Measurements from ENCODE around the gene MLH3. TPM values are rescaled to one million over a fixed set of nuclear protein-coding genes. Genes with fewer than 3 reads are reported as not detected.

MLH3 gene
- polyA plus RNA-seq, 1 donor from 2014 or later, result 17.3 TPM

DNA sequence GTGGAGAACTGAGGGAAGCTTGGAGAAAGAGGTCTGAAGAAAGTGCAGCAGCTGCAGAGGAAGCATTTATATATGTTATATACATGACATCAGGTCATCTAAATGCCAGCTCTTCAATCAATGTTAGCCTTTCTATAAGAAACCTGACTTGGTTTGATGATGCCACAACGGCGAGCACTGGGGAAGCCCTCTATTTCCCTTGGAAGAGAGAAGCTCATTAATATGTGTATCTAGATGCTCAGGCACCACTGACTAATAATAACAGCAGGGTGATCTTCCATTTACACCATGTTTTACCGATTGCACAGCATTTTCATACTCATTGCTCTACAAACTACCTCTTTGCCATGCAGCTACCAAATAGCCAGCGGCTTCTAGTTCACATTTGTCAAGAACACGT lies 11.7 kb upstream of the MLH3 start:
- H2AFZ ChIP-seq (ENCODE audit: low read depth, low read length), result peak overlapping the region; percentile 80
- peaks cover 3% of the 10 kb centered on the region for H3K36me3 ChIP-seq (ENCODE audit: insufficient read depth, low read length)
- H3K27me3 ChIP-seq (ENCODE audit: insufficient read depth, low read depth, low read length), result no peaks in the 10 kb centered on the region
- peak overlapping the region; percentile 76 for H3K4me3 ChIP-seq (ENCODE audit: low read length)
- peak overlapping the region; percentile 53 for H3K27ac ChIP-seq (ENCODE audit: low read length)
- peak overlapping the region; percentile 69 for H3K9ac ChIP-seq (ENCODE audit: low read length)
- no peaks in the 10 kb centered on the region for H4K20me1 ChIP-seq (ENCODE audit: insufficient read depth)
- H3K79me2 ChIP-seq (replicated peaks; ENCODE audit: insufficient read depth, low read length), result peaks cover 9% of the 10 kb centered on the region
- peak overlapping the region; percentile 86 for H3K4me2 ChIP-seq (ENCODE audit: low read length)
- no peaks in the 10 kb centered on the region for H3K9me2 ChIP-seq (ENCODE audit: insufficient read depth, low read length)
- H3K9me3 ChIP-seq (ENCODE audit: low read length), result no peaks in the 10 kb centered on the region
- no peaks in the 10 kb centered on the region for H3F3A ChIP-seq (ENCODE audit: insufficient read depth, low read length, poor library complexity, severe bottlenecking)
- no peak for TF ChIP-seq TAF1 (IDR thresholded peaks at IDR 0.05; ENCODE audit: low read depth)
- no peak for TF ChIP-seq SMC3 (conservative IDR thresholded peaks at IDR 0.05; ENCODE audit: poor library complexity)
- no peak for TF ChIP-seq EZH2 (IDR thresholded peaks at IDR 0.05; ENCODE audit: borderline replicate concordance, insufficient read depth, low read length, poor library complexity, severe bottlenecking)
- TF ChIP-seq POLR2AphosphoS5 (IDR thresholded peaks at IDR 0.05), result no peak
- TF ChIP-seq, protein P1, sequence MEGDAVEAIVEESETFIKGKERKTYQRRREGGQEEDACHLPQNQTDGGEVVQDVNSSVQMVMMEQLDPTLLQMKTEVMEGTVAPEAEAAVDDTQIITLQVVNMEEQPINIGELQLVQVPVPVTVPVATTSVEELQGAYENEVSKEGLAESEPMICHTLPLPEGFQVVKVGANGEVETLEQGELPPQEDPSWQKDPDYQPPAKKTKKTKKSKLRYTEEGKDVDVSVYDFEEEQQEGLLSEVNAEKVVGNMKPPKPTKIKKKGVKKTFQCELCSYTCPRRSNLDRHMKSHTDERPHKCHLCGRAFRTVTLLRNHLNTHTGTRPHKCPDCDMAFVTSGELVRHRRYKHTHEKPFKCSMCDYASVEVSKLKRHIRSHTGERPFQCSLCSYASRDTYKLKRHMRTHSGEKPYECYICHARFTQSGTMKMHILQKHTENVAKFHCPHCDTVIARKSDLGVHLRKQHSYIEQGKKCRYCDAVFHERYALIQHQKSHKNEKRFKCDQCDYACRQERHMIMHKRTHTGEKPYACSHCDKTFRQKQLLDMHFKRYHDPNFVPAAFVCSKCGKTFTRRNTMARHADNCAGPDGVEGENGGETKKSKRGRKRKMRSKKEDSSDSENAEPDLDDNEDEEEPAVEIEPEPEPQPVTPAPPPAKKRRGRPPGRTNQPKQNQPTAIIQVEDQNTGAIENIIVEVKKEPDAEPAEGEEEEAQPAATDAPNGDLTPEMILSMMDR (IDR thresholded peaks at IDR 0.05; ENCODE audit: poor library complexity, severe bottlenecking), result no peak
- no peak for TF ChIP-seq EP300 (conservative IDR thresholded peaks at IDR 0.05; ENCODE audit: poor library complexity, severe bottlenecking)
- no peak for TF ChIP-seq MXI1 (conservative IDR thresholded peaks at IDR 0.05; ENCODE audit: poor library complexity, severe bottlenecking)
- TF ChIP-seq RAD21 (conservative IDR thresholded peaks at IDR 0.05), result no peak
- TF ChIP-seq, protein P2, sequence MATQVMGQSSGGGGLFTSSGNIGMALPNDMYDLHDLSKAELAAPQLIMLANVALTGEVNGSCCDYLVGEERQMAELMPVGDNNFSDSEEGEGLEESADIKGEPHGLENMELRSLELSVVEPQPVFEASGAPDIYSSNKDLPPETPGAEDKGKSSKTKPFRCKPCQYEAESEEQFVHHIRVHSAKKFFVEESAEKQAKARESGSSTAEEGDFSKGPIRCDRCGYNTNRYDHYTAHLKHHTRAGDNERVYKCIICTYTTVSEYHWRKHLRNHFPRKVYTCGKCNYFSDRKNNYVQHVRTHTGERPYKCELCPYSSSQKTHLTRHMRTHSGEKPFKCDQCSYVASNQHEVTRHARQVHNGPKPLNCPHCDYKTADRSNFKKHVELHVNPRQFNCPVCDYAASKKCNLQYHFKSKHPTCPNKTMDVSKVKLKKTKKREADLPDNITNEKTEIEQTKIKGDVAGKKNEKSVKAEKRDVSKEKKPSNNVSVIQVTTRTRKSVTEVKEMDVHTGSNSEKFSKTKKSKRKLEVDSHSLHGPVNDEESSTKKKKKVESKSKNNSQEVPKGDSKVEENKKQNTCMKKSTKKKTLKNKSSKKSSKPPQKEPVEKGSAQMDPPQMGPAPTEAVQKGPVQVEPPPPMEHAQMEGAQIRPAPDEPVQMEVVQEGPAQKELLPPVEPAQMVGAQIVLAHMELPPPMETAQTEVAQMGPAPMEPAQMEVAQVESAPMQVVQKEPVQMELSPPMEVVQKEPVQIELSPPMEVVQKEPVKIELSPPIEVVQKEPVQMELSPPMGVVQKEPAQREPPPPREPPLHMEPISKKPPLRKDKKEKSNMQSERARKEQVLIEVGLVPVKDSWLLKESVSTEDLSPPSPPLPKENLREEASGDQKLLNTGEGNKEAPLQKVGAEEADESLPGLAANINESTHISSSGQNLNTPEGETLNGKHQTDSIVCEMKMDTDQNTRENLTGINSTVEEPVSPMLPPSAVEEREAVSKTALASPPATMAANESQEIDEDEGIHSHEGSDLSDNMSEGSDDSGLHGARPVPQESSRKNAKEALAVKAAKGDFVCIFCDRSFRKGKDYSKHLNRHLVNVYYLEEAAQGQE (IDR thresholded peaks at IDR 0.05; ENCODE audit: borderline replicate concordance), result no peak

DNA sequence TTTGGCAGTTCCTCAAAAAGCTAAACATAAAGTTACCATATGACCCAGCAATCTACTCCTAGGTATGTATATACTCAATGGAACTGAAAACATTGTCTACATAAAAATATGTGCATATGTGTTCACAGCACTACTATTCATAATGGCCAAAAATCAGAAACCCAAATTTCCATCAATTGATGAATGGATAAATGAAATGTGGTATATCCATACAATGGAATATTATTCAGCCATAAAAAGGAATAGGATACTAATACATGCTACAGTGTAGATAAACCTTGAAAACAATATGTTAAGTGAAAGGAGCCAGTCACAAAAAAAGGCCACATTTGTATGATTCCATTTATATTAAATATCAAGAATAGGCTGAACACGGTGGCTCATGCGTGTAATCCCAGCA lies 9.2 kb upstream of the MLH3 start:
- Histone ChIP-seq H3K27ac (ENCODE audit: low read length) (no peak overlapping the region), H3K9me2 (ENCODE audit: insufficient read depth, low read length) (no peaks in the 10 kb centered on the region), H3F3A (ENCODE audit: insufficient read depth, low read length, poor library complexity, severe bottlenecking) (no peaks in the 10 kb centered on the region), H3K4me3 (ENCODE audit: low read length) (no peak overlapping the region), H2AFZ (ENCODE audit: low read depth, low read length) (no peak overlapping the region), H3K27me3 (ENCODE audit: insufficient read depth, low read depth, low read length) (no peaks in the 10 kb centered on the region), H4K20me1 (ENCODE audit: insufficient read depth) (no peaks in the 10 kb centered on the region), H3K36me3 (ENCODE audit: insufficient read depth, low read length) (peaks cover 3% of the 10 kb centered on the region), H3K9me3 (ENCODE audit: low read length) (no peaks in the 10 kb centered on the region), H3K4me2 (ENCODE audit: low read length) (no peak overlapping the region), H3K79me2 (replicated peaks; ENCODE audit: insufficient read depth, low read length) (peaks cover 9% of the 10 kb centered on the region), H3K9ac (ENCODE audit: low read length) (no peak overlapping the region)
- TF ChIP-seq EP300 (conservative IDR thresholded peaks at IDR 0.05; ENCODE audit: poor library complexity, severe bottlenecking) (no peak), TAF1 (IDR thresholded peaks at IDR 0.05; ENCODE audit: low read depth) (no peak)

DNA sequence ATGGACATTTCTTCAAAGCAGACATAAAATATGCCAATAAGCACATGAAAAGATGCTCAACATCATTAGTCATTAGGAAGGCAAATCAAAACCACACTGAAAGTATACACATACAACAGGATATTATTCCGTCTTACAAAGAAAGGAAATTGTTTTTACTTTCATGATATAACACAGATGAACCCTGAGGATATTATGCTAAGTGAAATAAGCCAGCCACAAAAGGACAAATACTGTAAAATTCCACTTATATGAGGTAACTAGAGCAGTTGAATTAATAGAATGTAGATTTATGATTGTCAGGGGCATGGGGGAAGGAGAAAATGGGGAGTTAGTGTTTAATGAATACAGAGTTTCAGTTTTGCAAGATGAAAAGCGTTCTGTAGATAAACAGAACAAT lies 8.4 kb upstream of the MLH3 start:
- Histone ChIP-seq H3K9ac (ENCODE audit: low read length) (no peak overlapping the region), H3F3A (ENCODE audit: insufficient read depth, low read length, poor library complexity, severe bottlenecking) (no peaks in the 10 kb centered on the region), H3K36me3 (ENCODE audit: insufficient read depth, low read length) (peaks cover 3% of the 10 kb centered on the region), H4K20me1 (ENCODE audit: insufficient read depth) (no peaks in the 10 kb centered on the region), H3K79me2 (replicated peaks; ENCODE audit: insufficient read depth, low read length) (peaks cover 9% of the 10 kb centered on the region), H3K9me2 (ENCODE audit: insufficient read depth, low read length) (no peaks in the 10 kb centered on the region), H2AFZ (ENCODE audit: low read depth, low read length) (no peak overlapping the region), H3K9me3 (ENCODE audit: low read length) (no peaks in the 10 kb centered on the region), H3K4me2 (ENCODE audit: low read length) (no peak overlapping the region), H3K4me3 (ENCODE audit: low read length) (no peak overlapping the region), H3K27ac (ENCODE audit: low read length) (no peak overlapping the region), H3K27me3 (ENCODE audit: insufficient read depth, low read depth, low read length) (no peaks in the 10 kb centered on the region)
- TF ChIP-seq RAD21 (conservative IDR thresholded peaks at IDR 0.05), result no peak
- no peak for TF ChIP-seq EZH2 (IDR thresholded peaks at IDR 0.05; ENCODE audit: borderline replicate concordance, insufficient read depth, low read length, poor library complexity, severe bottlenecking)

Measured in neural cell (in vitro differentiated cells).